Vagina (tissue), 2 donors: ENCODE data around the gene NEDD4L.

ENCODE experiments used
- POLR2A ChIP-seq, 2 donors: fragments of 450-650 bp; IDR thresholded peaks; one replicate each; pipeline ENCODE4 v1.6.1; 2017; ENCODE audit warnings: antibody characterized with exemption in 2 of 2, mild to moderate bottlenecking in 2 of 2, moderate library complexity in 2 of 2
- POLR2AphosphoS5 ChIP-seq, 2 donors: sonication (generic); formaldehyde crosslinking; IDR thresholded peaks; one replicate each; pipeline ENCODE4 v1.9.0; 2017; ENCODE audit warnings: antibody characterized with exemption in 2 of 2, mild to moderate bottlenecking in 2 of 2, low read depth in 1 of 2; ENCODE audit not compliant: insufficient read depth in 1 of 2
- TF ChIP-seq, protein P1 (sequence below), 3 experiments: fragments of 450-650 bp in 2 of 3; fragments of 200-600 bp in 1 of 3; sonication (generic) in 1 of 3; IDR thresholded peaks; one replicate each; pipeline ENCODE4 v1.5.1; 2017 to 2019; ENCODE audit warnings: antibody characterized with exemption in 3 of 3, mild to moderate bottlenecking in 2 of 3, moderate library complexity in 2 of 3

DNA sequence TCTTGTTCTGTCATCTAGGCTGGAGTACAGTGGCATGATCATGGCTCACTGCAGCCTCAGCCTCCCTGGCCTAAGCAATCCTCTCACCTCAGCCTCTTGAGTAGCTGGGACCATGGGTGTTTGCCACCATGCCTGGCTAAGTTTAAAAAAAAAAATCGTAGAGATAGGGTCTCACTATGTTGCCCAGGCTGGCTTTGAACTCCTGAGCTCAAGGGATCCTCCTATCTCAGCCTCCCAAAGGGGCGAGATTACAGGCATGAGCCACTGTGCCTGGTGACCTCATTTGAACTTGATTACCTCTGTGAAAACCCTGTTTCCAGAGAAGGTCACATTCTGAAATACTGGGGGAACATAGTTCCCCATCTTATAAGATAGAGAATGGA is 190.3 kb downstream of the NEDD4L start:
- TF ChIP-seq, protein P1, sequence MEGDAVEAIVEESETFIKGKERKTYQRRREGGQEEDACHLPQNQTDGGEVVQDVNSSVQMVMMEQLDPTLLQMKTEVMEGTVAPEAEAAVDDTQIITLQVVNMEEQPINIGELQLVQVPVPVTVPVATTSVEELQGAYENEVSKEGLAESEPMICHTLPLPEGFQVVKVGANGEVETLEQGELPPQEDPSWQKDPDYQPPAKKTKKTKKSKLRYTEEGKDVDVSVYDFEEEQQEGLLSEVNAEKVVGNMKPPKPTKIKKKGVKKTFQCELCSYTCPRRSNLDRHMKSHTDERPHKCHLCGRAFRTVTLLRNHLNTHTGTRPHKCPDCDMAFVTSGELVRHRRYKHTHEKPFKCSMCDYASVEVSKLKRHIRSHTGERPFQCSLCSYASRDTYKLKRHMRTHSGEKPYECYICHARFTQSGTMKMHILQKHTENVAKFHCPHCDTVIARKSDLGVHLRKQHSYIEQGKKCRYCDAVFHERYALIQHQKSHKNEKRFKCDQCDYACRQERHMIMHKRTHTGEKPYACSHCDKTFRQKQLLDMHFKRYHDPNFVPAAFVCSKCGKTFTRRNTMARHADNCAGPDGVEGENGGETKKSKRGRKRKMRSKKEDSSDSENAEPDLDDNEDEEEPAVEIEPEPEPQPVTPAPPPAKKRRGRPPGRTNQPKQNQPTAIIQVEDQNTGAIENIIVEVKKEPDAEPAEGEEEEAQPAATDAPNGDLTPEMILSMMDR (IDR thresholded peaks at IDR 0.05), result no peak
- no peak for TF ChIP-seq POLR2AphosphoS5 (IDR thresholded peaks at IDR 0.05; ENCODE audit: insufficient read depth in 1 of 2, low read depth in 1 of 2)
- TF ChIP-seq POLR2A (IDR thresholded peaks at IDR 0.05), result no peak
